HG03565 (cell line): ENCODE data around the gene HTR3B.
"Not testable (repeated sequence)": the region's sequence is repeated elsewhere in the genome, so short reads cannot be mapped to it uniquely, and the experiment has no call there.

Experiments used
- ATAC-seq: cut with Tn5 transposase; IDR thresholded peaks from one replicate; pipeline ENCODE4 v1.9.1; 2021; ENCODE audit warnings: mild to moderate bottlenecking, moderate library complexity; ENCODE audit not compliant: unreplicated experiment

The HTR3B gene

DNA sequence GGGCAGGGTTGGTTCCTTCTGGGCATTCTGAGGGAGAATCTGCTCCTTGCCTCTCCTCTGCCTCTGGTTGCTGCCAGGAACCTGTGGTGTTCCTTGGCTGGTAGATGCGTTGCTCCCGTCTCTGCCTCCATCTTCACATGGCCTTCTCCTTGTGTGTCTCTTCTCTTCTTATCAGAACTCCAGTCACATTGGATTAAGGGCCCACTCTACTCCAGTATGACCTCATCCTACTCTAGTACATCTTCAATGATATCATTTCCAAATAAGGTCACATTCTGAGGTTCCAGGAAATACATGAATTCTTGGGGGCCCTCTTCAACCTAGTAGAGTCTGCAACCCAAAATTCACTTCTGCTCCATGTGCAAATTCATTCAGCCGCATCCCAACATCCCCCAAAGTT, 33.3 kb downstream of the HTR3B start:
- no peak for ATAC-seq

DNA sequence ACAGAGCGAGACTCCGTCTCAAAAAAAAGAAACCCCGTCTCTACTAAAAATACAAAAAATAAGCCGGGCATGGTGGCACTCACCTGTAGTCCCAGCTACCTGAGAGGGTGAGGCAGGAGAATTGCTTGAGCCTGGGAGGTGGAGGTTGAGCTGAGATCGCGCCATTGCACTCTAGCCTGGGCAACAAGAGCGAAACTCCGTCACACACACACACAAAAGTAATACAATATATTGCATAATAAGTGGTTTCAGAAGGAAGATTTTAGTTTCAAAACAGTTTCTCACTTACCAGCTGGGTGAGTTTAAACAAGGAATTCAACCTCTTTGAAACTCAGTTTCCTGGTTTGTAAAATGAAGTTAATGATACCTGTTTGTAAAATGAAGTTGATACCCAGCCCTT, 37.7 kb downstream of the HTR3B start:
- ATAC-seq: no peak

DNA sequence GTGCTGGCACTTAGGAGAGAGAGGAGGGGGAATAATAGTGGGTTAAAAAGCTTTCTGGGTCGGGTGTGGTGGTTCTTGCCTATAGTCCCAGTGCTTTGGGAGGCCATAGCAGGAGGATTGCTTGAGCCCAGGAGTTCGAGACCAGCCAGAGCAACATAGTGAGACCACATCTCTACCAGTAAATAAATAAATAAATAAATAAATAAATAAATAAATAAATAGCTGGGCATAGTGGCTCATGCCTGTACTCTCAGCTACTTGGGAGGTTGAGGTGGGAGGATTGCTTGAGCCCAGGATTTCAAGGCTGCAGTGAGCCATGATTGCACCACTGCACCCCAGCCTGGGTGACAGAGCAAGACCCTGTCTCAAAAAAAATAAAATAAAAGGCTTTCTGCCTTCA, 41.6 kb downstream of the HTR3B start:
- ATAC-seq: not testable (repeated sequence)

DNA sequence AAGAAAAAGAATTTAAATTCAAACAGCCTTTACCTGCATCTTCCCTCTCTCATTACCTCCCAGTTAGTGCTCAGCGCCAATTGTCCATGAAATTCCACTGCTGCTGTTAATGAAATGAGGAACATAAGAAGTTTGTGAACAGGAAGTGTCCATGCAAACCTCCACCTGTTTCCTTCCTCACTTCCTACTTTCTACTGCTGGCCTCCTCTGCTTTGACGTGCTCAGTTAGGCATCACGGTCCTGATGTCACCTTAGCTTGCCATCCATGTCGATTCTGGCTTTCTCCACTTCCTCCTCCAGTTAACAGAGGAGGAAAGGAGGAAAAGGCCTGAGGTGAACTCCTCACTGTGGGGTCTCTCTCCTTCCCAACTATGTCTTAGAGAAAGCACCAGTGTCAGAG, 43.4 kb downstream of the HTR3B start:
- ATAC-seq: no peak

DNA sequence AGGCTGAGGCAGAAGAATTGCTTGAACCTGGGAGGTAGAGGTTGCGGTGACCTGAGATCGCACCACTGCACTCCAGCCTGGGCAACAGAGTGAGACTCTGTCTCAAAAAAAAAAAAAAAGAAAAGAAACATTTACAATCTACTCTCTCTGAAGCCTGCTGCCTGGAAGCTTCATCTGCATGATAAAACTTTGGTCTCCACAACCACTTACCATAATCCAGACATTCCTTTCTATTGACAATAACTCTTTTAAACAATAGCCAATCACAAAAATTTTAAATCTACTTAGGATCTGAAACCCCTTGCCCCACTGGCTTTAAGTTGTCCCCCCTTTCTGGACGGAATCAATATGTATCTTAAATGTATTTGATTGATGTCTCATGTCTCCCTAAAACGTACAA, 45.3 kb downstream of the HTR3B start:
- ATAC-seq: no peak

DNA sequence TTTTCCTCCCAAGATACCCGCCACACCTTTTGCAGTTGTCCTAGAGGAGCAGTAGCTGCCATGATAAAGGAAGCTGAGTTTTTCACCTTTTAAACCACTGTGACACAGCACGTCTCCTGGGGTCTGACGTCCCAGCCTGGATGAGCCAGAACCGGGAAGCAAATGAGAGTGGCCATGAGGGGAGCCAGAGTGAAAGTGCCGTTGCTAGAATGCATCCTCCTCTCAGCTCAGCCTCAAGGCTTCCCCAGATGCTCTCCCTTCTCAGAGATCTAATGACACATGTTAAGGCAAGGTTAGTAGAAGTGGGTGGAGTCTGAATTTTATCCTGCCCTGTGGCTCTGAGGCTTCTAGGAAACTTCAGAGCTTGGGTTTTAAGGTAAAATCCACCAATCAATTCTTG, 46.9 kb downstream of the HTR3B start:
- ATAC-seq: no peak

DNA sequence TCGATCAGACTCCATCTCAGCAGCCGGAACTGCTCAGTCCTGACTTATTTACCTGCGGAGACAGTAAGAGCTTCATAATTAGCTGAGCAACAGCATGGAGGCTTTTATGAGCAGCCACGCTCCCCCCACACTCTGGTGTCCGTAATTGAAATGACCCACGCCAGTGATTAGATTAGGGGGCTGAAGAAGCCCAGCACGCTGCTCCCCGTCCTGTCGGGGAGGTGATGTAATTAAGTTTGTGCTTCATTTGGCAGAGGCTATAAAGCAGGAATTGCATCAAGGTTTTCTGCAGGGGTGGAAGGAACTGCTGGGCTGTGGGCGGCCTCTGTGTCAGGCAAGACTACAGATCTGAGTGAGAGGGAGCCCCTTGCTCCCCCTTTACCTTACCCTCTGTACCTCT, 47.5 kb downstream of the HTR3B start:
- no peak for ATAC-seq

DNA sequence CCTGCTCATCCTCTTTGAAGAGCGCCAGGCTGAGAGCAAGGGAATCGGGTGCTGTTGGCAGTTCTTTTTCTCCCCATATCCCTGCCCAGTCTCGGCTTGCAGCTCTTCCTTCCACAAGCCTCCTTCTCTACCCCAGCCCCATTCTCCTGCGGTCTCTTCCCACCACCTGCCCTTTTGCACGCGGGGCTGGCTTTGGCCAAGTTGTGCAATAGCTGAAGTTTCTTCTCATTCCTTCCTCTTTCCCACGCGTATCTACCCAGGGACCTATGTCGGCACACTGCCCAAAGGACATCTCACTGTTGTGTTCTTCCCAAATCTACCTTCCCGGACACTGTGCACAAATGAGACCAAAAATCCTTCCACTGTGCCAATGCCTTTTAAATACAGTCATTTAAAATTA, 48.0 kb downstream of the HTR3B start:
- no peak for ATAC-seq

DNA sequence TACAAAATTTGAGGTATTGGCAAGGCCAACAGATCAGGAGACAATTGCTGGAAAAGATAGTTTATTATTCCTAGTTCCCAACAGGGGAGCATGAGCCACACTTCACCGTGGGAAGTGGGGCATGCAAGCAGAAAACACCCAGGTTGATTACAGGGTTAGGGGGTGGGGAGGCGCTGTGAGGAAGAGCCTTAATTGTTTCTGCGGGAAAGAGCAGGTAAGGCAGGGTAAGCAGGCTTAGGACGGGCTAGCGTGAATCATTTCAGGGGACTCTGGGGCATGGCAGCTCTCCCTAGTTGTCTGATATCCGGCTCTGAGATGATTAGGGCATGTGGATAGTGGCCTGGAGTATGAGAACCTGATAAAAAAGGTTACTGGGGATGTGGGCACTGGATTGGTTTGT, 49.6 kb downstream of the HTR3B start:
- no peak for ATAC-seq

DNA sequence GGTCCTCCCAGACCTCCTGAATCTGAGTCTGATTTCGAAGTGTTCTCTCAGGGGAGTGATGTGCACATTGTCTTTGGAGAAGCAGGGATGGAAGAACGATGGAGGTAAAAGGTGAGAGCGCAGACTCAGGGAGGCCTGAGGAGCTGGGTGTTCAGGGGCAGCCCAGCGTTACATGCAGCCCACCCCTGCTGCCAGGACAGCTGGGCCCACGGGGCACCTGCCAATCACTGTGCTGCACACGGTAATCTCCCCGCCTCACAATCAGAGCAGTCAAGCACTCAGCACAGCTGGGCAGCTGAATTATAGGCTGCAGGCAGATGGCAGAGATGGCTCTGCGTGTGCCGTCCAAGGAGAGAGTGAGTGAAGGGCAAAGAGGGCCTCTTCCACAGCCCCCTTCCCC, 52.4 kb downstream of the HTR3B start:
- no peak for ATAC-seq

DNA sequence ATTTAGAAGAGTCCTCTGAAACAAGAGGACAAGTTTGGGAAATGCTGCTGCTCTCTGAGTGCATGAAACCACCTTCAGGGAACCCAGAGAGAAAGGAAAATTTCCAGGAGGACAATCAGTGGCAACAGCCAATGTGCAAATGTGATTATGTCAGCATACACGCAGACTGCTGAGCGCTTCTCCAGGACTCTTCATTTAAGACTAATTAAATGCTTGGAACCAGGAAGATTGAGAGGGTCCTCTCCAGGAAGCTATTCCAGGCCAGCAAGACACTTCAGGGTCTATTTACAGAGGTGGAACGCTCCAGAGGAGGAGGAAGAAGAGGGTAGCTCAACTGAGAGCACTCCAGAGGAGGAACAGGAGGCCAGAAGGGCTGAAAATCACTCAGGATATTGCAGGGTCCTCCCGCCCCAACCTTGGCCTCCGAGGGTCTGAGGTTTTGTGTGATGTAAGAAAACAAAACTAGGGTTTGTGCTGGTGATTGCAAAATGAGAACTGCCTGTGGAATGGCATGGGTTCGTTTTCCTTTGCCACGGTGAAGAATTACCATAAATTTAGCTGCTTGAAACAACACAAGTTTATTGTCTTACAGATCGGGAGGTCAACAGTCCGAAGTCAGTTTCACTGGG, 56.2 kb downstream of the HTR3B start:
- no peak for ATAC-seq

DNA sequence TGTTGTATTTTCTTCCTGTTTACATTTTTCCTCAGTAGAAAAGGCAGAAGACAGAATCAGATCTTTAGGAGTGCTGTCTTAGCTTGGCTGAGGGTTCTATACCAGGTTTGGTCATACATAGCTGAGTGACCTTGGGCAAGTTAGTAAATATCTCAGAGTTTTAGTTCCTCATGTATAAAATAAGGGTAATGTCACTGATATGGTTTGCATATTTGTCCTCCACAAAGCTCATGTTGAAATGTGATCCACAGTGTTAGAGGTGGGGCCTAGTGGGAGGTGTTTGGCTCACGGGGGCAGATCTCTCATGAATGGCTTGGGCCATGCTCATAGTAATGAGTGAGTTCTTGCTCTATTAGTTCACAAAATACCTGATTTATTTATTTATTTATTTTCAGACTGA, 62.8 kb downstream of the HTR3B start:
- no peak for ATAC-seq

DNA sequence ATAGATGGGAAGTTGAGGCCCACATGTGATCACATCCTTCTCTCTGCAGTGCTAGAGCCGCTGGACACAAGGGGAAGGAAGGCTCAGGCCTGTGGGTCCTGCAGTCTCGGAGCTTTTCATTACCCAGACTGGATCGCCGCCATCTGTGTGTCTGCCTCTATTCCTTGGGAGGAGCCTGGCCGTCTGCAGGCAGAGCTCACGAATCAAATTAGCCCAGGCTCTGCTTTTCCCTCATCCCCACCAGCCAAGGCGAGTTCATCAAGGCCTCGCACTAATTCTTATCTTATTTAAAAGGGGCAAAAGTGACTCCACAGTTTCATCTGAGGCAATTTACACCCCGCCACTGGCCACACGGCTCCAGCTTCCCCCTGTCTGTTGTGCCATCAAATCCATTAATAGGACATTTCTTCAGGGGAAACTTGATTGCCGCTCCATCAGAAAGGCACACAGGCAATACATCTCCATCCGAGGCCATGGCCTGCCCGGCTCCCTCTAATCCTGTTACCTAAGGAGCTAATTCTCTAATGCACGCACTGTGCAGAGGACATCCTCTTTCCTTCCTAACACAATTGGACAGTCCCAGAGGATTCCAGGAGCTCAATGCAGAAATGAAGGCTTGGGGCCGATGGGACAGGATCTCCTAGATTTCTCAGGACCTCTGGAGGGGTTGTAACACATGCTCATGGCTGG, 67.1 kb downstream of the HTR3B start:
- no peak for ATAC-seq

DNA sequence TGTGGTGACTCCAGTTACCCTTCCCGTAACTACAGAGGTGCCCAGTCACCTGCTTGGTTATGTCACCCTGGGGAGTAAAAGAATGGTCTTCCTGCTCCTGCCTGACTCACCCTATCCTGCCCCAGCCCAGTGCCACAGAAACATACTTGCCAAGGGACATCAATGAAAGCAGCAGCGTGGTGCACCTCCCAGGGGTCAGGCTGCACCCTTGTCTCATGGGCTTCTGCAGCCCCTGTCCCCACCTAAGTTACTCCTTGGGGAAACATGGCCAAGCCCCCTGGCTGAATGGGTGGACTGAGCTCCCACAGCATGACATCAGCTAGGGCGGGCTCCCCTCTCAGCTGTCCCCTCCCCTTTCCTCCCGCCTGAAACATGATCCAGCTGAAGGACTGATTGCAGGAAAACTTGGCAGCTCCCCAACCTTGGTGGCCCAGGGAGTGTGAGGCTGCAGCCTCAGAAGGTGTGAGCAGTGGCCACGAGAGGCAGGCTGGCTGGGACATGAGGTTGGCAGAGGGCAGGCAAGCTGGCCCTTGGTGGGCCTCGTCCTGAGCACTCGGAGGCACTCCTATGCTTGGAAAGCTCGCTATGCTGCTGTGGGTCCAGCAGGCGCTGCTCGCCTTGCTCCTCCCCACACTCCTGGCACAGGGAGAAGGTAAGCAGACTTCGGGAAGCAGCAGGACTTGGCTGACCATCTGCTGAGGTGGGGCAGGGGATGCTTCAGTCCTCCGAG, 70.3 kb downstream of the HTR3B start, which contains the start of gene HTR3A:
HTR3A (plus strand) TSS at position 368 of the 730 bp plus-strand sequence; CDS start at position 586, 218 bp downstream.
- ATAC-seq: no peak

DNA sequence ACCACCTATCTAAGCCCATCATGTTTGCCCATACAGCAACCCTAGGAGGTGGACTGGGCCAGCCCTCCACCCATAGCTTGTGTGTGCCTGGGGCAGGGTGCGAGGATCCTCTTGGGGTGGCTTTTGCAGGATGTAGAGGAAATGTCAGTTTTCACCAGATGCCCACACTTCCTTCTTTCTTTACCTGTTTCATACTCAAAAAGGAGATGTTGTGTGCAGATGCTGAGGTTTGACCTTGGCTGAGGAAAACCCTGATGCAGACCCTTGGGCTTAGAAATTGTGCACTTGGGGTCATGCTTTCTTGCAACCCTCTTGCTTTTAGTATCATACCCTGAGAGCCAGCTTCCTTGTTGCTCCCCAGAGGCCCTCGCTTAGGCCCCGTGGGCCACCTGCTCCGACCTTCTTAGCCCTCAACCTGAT, 72.5 kb downstream of the HTR3B start:
- ATAC-seq: no peak

DNA sequence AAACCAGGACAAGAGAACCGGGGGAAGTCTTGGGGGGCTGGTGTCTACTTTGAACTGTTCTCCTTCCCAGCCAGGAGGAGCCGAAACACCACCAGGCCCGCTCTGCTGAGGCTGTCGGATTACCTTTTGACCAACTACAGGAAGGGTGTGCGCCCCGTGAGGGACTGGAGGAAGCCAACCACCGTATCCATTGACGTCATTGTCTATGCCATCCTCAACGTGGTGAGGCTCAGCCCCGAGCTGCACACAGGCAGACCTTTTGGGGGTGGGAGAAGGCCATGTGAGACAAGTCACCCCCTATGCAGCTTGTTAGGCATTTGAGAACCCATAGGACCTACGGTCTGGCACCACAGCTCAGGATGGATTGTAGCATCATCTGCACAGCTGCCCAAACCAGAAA, 73.1 kb downstream of the HTR3B start:
- no peak for ATAC-seq

DNA sequence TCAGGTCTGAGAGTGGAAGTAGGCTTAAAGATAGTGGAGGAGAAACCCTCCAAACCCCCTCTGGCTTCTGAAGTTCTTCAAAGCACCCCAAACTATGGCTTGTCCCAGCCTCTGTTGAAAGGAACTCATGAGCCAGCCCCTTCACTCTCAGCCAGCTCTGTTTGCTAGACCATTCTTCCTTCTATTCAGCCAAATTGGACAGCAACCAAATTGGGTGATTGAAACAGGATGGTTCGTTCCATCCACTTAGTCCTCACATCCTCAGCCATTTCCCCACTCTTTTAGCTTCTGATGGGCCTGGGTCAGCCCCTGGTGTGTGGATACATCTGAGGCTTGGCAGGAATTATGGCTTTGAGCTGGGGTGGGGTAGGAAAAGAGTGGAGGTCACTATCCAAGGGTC, 74.8 kb downstream of the HTR3B start:
- no peak for ATAC-seq

DNA sequence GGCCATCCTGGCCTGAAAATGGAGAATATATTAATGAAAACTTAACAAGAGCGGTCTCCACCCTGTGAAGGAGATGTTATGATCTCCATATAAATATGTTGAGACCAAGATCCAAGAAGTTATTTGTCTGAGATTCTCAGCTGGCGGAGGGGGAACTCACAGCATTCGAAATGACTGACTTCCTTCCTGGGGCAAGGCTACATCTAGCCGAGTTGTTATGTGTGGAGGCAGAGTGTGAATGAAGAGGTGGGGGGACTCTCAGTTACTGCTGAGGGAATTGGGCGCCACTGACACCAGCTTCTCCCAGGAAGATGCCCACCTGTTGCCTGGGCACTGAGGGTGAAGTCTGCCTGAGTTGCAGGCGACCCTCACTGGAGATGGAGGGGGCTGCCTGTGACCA, 76.2 kb downstream of the HTR3B start:
- no peak for ATAC-seq

DNA sequence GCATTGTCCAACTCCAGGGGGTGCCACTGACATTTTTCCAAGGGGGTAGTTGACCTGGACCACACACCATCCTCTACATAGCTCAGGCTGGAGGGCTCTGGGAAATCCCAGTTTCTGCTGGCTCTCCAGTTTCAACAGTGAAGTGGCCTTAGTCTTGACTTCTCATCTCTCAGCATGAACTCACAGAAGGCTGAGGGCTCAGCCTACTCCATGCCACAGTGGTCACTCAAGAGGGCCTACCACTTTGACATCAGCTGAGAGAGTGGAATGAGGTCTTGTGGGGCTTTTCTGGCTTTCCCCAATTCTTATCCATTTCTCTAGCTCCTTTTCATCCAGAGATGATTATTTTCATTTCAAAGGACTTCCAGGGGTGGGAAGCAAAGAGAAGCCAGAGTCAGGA, 77.7 kb downstream of the HTR3B start:
- ATAC-seq: no peak

DNA sequence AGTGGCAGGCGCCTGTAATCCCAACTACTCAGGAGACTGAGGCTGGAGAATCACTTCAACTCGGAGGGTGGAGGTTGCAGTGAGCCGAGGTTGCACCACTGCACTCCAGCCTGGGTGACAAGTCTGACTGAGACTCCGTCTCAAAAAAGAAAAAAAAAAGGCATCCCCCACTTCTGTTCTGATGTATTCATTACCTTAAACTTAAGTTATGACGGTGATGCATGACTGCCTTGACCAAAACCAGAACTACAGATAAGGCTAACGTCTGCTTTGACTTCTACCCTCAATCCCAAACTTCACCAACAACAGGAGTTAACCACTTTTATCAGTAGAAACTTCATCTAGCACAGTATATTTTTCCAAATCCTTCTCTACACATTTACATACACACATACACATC, 80.2 kb downstream of the HTR3B start:
- ATAC-seq: no peak

DNA sequence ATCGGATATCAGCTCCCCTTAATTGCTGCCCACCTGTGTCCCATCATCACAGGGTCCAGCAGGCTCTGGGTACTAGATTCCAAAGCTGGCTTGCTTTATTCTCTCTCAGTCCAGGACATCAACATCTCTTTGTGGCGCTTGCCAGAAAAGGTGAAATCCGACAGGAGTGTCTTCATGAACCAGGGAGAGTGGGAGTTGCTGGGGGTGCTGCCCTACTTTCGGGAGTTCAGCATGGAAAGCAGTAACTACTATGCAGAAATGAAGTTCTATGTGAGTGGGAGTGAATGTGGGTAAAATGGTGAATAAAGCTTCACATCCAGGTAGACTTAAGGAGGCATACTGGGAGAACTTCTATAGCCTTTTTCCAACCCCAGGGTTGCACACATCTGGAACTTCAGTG, 81.3 kb downstream of the HTR3B start:
- no peak for ATAC-seq
